Mucosa of stomach (tissue), 1 donor: ENCODE measurements around the gene LUC7L.

Experiments
- H3K27me3 ChIP-seq: one replicate; pipeline ENCODE4 v1.7.0; 2013; ENCODE audit warnings: mild to moderate bottlenecking, low read length; ENCODE audit not compliant: control insufficient read depth, insufficient read depth
- H3K36me3 ChIP-seq: one replicate; pipeline ENCODE4 v1.7.0; 2013; ENCODE audit warnings: low read length; ENCODE audit not compliant: control insufficient read depth, insufficient read depth
- H3K4me1 ChIP-seq: one replicate; pipeline ENCODE4 v1.7.0; 2013; ENCODE audit warnings: mild to moderate bottlenecking, low read length; ENCODE audit not compliant: control insufficient read depth, insufficient read depth
- H3K4me3 ChIP-seq: one replicate; pipeline ENCODE4 v1.7.0; 2013; ENCODE audit warnings: low read length
- H3K9ac ChIP-seq: one replicate; pipeline ENCODE4 v1.7.0; 2013; ENCODE audit warnings: mild to moderate bottlenecking, low read length, moderate library complexity
- H3K9me3 ChIP-seq: one replicate; pipeline ENCODE4 v1.7.0; 2013; ENCODE audit warnings: mild to moderate bottlenecking, low read length, moderate library complexity; ENCODE audit not compliant: control insufficient read depth
- donor health status: Pancreatic carcinoma.

The LUC7L gene, protein sequence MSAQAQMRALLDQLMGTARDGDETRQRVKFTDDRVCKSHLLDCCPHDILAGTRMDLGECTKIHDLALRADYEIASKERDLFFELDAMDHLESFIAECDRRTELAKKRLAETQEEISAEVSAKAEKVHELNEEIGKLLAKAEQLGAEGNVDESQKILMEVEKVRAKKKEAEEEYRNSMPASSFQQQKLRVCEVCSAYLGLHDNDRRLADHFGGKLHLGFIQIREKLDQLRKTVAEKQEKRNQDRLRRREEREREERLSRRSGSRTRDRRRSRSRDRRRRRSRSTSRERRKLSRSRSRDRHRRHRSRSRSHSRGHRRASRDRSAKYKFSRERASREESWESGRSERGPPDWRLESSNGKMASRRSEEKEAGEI

DNA sequence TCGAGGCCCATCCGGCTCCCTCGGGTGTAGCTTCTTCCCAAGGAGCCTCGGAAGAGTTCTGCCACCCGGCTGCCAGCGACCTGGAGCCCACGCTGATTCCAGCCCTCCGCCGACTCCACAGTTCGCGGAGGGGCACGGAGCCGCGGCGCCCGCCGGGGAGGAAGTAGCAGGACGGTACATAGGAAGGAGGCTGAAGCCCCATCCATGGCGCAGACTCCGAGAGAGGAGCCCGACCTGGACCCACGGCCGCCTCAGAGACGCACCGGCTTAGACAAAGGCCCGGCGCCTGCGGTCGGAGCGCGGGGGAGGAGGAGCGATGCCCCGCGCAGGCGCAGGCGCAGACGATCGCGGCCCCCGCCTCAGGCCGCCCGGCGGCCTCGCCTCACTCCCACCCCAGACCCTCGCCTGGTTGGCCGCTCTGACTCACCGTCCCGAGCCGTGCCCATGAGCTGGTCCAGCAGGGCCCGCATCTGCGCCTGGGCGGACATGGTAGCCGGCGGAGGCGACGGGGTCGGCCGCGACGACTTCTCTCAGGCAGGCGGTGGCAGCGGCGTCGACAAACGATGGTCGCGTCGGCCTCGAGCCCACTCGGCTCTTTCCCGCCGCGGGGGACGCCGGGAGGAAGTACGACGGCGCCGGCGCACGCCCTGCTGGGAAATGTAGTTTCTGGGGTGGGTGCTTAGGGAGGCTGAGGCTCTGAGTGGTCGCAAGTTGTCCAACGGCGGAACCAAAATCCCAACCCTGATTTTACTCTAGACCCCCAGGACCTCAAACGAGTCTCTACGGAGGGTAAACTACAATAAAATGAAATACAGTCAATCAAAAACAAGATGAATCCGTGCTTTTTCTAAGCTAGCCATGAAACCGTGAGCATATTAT is at the start of gene LUC7L:
Gene LUC7L (minus strand): TSS at position 598 of the 879 bp plus-strand sequence. CDS start 110 bp downstream, at position 488.
- H3K9me3 ChIP-seq: no peaks in the 10 kb centered on the region
- H3K4me3 ChIP-seq: peak within 1 kb of the TSS; percentile 60
- peaks cover 8% of the 10 kb centered on the region for H3K4me1 ChIP-seq
- no peaks in the 10 kb centered on the region for H3K36me3 ChIP-seq
- no peaks in the 10 kb centered on the region for H3K27me3 ChIP-seq
- peak within 1 kb of the TSS; percentile 88 for H3K9ac ChIP-seq

DNA sequence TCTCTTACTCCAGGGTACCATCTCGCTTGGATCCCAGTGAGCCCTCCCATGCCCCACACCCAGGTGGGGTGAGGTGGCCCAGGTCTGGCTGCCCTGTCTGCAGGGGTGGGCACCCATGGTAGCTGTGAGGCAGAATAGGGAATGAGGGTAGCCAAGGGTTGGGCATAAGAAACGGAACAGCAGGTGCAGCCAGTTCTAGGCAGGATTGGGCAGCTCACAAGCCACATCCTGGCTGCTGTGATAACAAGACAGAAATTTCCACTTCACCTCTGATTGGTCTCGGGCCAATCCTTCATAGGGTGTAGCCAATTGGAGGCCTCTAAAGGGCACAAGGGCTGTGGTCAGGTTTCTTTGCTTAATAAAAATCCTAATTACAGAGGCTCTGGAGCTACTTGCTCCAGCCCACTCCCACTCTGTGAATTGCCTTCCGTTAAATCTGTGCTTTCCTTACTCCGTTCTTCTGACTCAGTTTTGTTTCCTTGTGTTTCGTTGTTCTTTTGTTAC is 49.7 kb upstream of the LUC7L start:
- no peak overlapping the region for H3K4me3 ChIP-seq
- peaks cover 38% of the 10 kb centered on the region for H3K27me3 ChIP-seq
- H3K9me3 ChIP-seq: no peaks in the 10 kb centered on the region
- no peak overlapping the region for H3K9ac ChIP-seq
- H3K4me1 ChIP-seq: peaks cover 26% of the 10 kb centered on the region
- H3K36me3 ChIP-seq: no peaks in the 10 kb centered on the region

DNA sequence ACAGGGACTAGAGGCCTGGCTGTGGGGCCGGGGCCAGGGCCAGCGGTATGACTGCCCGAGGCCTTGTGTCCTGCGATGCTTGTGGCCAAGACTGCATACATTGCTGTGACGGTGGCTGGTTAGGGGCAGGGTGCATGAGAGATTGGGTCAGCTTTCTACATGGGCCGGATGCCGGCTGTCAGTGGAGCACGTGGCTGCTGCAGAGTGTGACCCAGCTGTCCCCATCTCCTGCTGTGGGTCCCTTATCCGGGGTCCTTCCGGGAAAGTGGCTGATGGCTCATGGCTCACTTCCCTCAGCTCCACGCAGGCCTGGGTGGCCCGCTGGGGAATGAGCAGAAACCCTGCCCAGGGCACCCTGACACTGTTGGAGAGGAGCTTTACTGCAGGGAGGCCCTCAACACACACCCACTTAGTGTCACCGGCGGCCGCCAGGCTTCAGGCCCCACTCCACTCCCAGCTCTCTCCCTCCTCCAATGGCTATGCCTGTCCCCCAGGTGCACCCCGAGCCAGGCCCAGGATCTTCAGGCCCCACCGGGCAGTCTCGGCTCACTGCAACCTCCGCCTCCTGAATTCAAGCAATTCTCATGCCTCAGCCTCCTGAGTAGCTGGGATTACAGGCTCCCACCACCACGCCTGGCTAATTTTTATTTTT is 47.3 kb upstream of the LUC7L start:
- Histone ChIP-seq H3K4me3 (no peak overlapping the region), H3K36me3 (no peaks in the 10 kb centered on the region), H3K9ac (no peak overlapping the region), H3K9me3 (no peaks in the 10 kb centered on the region), H3K4me1 (peaks cover 18% of the 10 kb centered on the region), H3K27me3 (peaks cover 37% of the 10 kb centered on the region)

DNA sequence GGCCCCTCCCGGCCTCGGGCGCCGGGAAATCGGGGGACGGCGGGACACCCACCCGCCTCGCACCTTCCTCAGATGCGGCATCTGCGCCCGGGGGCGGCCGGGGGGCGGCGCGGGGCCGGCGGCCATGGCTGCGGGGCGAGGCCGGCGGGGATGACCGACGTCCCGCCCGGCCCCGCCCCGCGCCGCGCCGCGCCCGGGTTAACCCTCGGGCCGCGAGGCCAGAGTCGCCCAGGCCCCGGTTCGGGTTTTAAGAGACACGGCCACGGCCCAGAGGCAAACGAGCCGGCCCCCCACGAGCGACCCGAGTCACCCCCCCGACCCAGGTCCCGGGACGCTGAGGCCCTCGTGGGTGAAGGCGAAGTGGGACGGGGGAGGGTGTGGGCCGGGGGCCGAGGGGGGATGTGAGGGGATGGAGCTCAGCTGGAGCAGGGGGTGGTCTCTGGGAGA is 46.6 kb upstream of the LUC7L start, which contains the start of gene RGS11:
Gene RGS11 (minus strand): TSS at position 159 of the 447 bp plus-strand sequence. CDS start 33 bp downstream, at position 126.
- H3K4me3 ChIP-seq: no peak within 1 kb of the TSS
- no peaks in the 10 kb centered on the region for H3K9me3 ChIP-seq
- peaks cover 15% of the 10 kb centered on the region for H3K4me1 ChIP-seq
- H3K27me3 ChIP-seq: peaks cover 32% of the 10 kb centered on the region
- H3K9ac ChIP-seq: no peak within 1 kb of the TSS
- no peaks in the 10 kb centered on the region for H3K36me3 ChIP-seq

DNA sequence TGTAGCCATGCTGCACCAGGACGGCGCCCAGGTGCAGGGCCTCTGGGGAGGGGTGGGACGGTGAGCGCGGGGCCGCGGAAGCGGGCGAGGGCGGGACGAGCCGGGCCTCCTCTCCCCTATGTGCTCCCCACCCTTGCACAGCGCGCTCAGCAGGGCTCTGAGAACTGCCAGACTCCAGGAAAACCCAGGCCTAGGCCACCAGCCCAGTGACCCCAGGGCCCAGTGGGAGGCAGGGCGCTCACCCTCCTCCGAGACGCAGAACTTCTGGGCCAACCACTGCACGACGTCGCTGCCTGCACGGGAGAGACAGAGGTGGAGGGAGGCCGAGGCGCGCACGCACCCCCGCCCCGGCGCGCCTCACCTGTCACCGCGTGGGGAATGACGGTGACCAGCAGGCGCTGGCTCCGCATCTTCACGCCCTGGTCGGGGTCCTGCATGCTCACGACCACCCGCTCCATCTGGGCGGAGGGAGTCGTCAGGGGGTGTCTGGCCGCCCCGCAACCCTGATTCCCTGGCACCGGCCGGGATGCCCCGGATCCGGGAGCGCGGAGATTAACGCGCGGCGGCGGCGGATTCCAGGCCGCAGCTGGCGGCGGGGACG is 45.9 kb upstream of the LUC7L start:
- Histone ChIP-seq H3K9ac (no peak overlapping the region), H3K4me3 (no peak overlapping the region), H3K9me3 (no peaks in the 10 kb centered on the region)

DNA sequence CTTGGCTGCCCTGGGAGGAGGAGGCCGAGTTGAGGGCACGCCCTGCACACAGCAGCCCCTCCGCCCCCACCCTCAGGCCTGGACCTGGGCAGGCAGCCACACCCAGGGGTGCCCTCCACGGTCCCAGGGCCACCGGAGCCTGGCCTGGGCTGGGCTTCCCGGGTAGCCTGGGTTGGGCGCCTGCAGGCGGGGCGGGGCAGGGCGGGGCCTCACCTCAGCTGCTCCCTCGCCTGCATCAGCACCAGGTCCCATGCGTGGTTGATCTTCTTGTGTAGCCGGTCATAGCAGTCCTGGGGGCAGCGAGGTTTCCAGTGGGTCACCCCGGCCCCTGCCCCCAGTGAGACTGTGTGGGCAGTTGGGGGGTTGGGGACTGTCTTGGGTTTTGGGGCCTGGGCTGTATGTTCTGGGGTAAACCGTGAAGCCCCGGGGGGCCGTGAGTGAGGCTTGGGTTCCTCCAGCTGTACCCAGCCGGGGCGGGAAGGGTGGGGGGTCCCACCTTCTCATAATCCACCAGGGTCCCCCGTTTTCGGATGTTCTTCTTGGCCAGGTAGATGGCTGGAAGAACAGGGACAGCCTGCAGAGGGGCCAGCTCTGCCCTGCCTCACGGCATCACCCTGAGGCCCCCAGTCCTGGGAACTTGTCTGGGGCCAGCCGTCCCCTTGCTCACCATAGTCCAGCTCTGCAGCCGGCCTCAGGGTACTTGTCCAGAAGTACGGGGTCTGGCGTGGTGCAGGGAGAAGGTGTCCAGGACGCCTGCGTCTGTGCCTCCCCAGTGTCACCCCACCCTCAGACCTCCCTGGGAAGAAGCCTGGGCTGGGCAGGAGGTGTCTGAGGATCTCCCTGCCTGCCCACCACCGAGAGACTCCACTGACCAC is 44.5 kb upstream of the LUC7L start:
- no peak overlapping the region for H3K9ac ChIP-seq
- H3K27me3 ChIP-seq: peaks cover 26% of the 10 kb centered on the region
- H3K4me3 ChIP-seq: no peak overlapping the region
- peaks cover 13% of the 10 kb centered on the region for H3K4me1 ChIP-seq
- H3K36me3 ChIP-seq: no peaks in the 10 kb centered on the region
- H3K9me3 ChIP-seq: no peaks in the 10 kb centered on the region

More for the DNA sequence above, 45.9 kb upstream of the LUC7L start:
- no peaks in the 10 kb centered on the region for H3K36me3 ChIP-seq
- H3K4me1 ChIP-seq: peaks cover 13% of the 10 kb centered on the region
- H3K27me3 ChIP-seq: peaks cover 29% of the 10 kb centered on the region

DNA sequence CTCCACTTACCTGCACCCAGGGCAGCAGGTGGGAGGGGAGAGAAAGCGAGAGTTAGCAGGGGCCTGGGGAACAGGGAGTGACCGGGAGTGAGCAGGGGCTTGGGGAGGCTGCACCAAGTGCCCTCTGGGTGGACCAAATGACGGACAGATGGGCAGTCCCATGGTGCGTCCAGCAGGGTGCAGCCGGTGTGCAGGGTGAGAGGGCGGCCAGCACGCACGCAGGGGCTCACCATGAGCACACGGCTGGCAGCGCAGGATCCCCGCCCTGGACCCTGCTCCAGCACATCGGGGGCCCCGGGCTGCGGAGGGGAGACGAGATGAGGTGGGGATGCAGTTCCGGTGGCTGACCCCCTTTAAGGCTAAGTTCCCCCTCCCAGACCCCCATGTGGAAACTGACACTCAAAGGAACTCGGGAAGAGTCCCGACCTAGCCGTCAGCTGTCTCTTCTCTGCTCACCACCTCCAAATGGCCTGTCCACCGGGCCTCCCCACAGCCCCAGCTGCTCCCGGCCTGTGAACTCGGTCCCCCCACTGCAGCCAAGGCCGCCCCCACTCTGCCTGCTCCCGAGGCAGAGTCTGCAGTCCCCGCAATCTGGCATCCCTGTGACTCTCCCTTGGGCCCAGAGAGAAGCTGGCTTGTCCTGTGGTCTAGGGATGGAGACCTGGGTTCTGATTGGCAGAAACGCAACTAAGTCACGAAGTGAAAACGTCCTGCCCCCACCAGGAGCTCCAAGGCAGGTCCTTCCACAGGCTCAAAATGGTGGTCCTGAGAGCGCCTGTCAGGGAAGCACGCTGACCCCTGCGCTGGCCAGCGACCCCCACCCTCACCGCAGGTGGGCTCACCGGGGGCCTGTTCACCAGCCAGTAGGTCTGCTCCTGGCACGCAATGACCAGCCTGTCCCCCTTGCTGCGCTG is 43.6 kb upstream of the LUC7L start:
- Histone ChIP-seq H3K36me3 (no peaks in the 10 kb centered on the region), H3K9me3 (no peaks in the 10 kb centered on the region), H3K4me1 (peaks cover 13% of the 10 kb centered on the region), H3K9ac (no peak overlapping the region), H3K27me3 (peaks cover 26% of the 10 kb centered on the region), H3K4me3 (no peak overlapping the region)

DNA sequence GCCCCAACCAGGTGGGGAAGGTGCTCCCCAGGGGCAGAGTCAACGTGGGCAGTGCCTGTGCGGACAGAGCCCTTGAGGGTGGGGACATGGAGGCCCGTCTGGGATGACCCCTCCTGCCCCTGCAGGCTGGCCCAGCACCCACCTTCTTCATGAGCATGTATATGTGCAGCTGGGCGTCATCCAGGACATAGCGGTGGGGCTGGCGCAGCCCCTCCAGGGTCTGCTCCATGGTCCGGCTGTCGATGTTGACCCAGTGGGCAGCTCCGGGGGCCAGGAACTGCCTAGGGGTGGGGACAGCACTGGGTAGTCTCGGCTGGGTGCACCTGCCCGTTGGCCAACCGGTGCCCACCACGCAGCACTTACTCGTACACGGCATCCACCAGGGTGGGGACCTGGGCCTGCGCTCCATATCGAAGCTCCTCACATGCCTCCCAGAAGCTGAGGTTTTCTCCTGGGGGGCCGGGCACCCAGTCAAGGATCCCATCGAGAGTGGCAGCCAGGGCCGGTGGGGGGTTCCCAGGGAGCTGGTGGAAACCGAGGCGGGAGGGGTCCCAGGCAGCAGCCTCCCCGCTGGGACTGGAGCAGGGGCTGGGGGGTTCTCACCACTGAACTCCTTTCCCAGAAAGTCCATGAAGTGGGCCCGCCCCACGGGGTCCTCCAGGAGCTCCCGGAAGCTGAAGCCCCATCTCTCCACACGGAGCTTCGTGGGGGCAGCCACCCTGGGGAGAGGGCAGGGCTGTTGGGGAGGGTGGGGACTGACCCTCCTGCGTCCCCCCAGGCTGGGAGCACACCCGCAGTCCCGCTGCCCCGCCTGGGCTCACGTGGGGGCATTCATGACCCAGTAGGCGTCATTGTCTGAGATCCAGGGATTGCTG is 41.4 kb upstream of the LUC7L start:
- peaks cover 13% of the 10 kb centered on the region for H3K4me1 ChIP-seq
- peaks cover 20% of the 10 kb centered on the region for H3K27me3 ChIP-seq
- no peaks in the 10 kb centered on the region for H3K36me3 ChIP-seq
- H3K9ac ChIP-seq: no peak overlapping the region
- H3K9me3 ChIP-seq: no peaks in the 10 kb centered on the region
- H3K4me3 ChIP-seq: no peak overlapping the region

DNA sequence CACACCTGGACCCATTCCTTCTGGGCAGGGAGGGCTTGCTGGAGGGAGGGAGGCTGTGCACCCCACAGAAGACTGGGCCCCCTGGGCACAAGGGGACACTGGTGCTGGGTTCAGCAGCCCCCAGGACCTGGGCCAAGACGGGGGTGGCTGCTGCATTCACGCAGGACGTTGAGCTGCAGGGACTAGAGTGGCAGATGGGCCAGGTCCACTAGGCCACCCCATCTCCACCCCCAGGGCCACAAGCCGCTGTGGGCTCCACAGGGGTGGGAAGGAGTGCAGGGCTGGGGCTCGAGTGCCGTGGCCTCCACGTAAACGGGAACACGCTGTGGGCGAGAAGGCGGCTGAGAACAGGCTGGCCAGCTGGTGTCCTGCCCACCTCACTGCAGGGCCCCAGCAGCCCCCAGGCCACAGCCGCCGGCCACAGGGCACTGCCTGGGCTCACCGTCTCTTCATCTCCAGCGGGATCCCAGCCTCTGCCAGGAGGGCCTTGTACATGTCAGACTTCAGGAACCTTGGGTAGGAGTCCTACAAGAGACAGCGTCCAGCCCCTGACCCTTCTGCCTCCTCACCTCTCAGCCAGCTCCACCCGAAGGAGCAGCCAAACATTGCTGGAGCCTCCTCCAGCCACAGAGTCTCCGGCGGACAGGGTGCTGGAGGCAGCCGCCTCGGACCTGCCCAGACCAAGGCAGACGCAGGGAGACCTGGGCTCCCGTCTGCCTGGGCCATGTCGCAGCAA is 40.0 kb upstream of the LUC7L start:
- Histone ChIP-seq H3K9me3 (no peaks in the 10 kb centered on the region), H3K4me1 (peaks cover 2% of the 10 kb centered on the region), H3K4me3 (no peak overlapping the region), H3K36me3 (no peaks in the 10 kb centered on the region), H3K9ac (no peak overlapping the region), H3K27me3 (peaks cover 8% of the 10 kb centered on the region)
